ENCODE results near the gene DDX42.
A peak's percentile ranks its signal among the peaks of the same experiment; 100 is the strongest.

Gene DDX42

GRCh38 chr17:63847525-63848249 is 73.7 kb downstream of the DDX42 start:
- no peak overlapping the region for H3K4me3 ChIP-seq (ENCODE audit: low read depth, low read length)
- no peaks in the 10 kb centered on the region for H3K36me3 ChIP-seq
- no peak for DNase-seq
- H3K27ac ChIP-seq, result no peak overlapping the region
- H3K27me3 ChIP-seq (ENCODE audit: insufficient read depth, low read depth, severe bottlenecking), result no peaks in the 10 kb centered on the region
- no peaks in the 10 kb centered on the region for H3K9me3 ChIP-seq (ENCODE audit: severe bottlenecking)
- TF ChIP-seq CTCF (IDR thresholded peaks at IDR 0.05; ENCODE audit: low read depth, low read length), result no peak

- H3K9me3 ChIP-seq (ENCODE audit: severe bottlenecking), result no peaks in the 10 kb centered on the region
- no peaks in the 10 kb centered on the region for H3K27me3 ChIP-seq (ENCODE audit: insufficient read depth, low read depth, severe bottlenecking)
- H3K36me3 ChIP-seq, result no peaks in the 10 kb centered on the region
- no peak overlapping the region for H3K4me3 ChIP-seq (ENCODE audit: low read depth, low read length)
- no peak for TF ChIP-seq CTCF (IDR thresholded peaks at IDR 0.05; ENCODE audit: low read depth, low read length)
- peak; percentile 57 for DNase-seq
- H3K27ac ChIP-seq, result no peak overlapping the region
These were observed 75.1 kb downstream of the DDX42 start for GRCh38 chr17:63848834-63849689.

GRCh38 chr17:63850401-63850800 is 76.4 kb downstream of the DDX42 start:
- no peaks in the 10 kb centered on the region for H3K36me3 ChIP-seq
- H3K4me3 ChIP-seq (ENCODE audit: low read depth, low read length), result no peak overlapping the region
- no peaks in the 10 kb centered on the region for H3K27me3 ChIP-seq (ENCODE audit: insufficient read depth, low read depth, severe bottlenecking)
- no peak for TF ChIP-seq CTCF (IDR thresholded peaks at IDR 0.05; ENCODE audit: low read depth, low read length)
- no peaks in the 10 kb centered on the region for H3K9me3 ChIP-seq (ENCODE audit: severe bottlenecking)
- DNase-seq, result no peak
- no peak overlapping the region for H3K27ac ChIP-seq

GRCh38 chr17:63853260-63853659 is 79.3 kb downstream of the DDX42 start:
- H3K27me3 ChIP-seq (ENCODE audit: insufficient read depth, low read depth, severe bottlenecking), result no peaks in the 10 kb centered on the region
- no peak for DNase-seq
- no peaks in the 10 kb centered on the region for H3K9me3 ChIP-seq (ENCODE audit: severe bottlenecking)
- H3K27ac ChIP-seq, result no peak overlapping the region
- no peak overlapping the region for H3K4me3 ChIP-seq (ENCODE audit: low read depth, low read length)
- no peaks in the 10 kb centered on the region for H3K36me3 ChIP-seq
- no peak for TF ChIP-seq CTCF (IDR thresholded peaks at IDR 0.05; ENCODE audit: low read depth, low read length)

GRCh38 chr17:63854709-63855108 is 80.7 kb downstream of the DDX42 start:
- no peak for DNase-seq
- no peak overlapping the region for H3K27ac ChIP-seq
- no peak overlapping the region for H3K4me3 ChIP-seq (ENCODE audit: low read depth, low read length)
- no peak for TF ChIP-seq CTCF (IDR thresholded peaks at IDR 0.05; ENCODE audit: low read depth, low read length)
- H3K9me3 ChIP-seq (ENCODE audit: severe bottlenecking), result no peaks in the 10 kb centered on the region
- no peaks in the 10 kb centered on the region for H3K36me3 ChIP-seq
- H3K27me3 ChIP-seq (ENCODE audit: insufficient read depth, low read depth, severe bottlenecking), result no peaks in the 10 kb centered on the region
